NCI-H2029 treated with DMSO at 0.1 percent for 48 hours (cell line): Measurements from ENCODE around the gene ACP6.
"Not testable (repeated sequence)": the region's sequence is repeated elsewhere in the genome, so short reads cannot be mapped to it uniquely, and the experiment has no call there.

Experiments
- DNase-seq: peaks from one replicate; lab custom pipeline; 2025; lab: John Stamatoyannopoulos, UW

Gene ACP6

GRCh38 chr1:147620543-147620942 is 49.8 kb downstream of the ACP6 start:
- no peak for DNase-seq

GRCh38 chr1:147619741-147620140 is 50.6 kb downstream of the ACP6 start:
- DNase-seq: no peak

GRCh38 chr1:147618771-147619170 is 51.6 kb downstream of the ACP6 start:
- no peak for DNase-seq

GRCh38 chr1:147618077-147618569 is 52.2 kb downstream of the ACP6 start:
- no peak for DNase-seq

- DNase-seq: not testable (repeated sequence)
Measured at GRCh38 chr1:147614966-147615365, 55.4 kb downstream of the ACP6 start.

- peak; percentile 85 for DNase-seq
Measured at GRCh38 chr1:147613506-147613905, 56.8 kb downstream of the ACP6 start.

GRCh38 chr1:147612366-147612765 is 58.0 kb downstream of the ACP6 start:
- peak; percentile 95 for DNase-seq

- no peak for DNase-seq
Measured at GRCh38 chr1:147611586-147611985, 58.7 kb downstream of the ACP6 start.

GRCh38 chr1:147611021-147611426 is 59.3 kb downstream of the ACP6 start:
- DNase-seq: no peak

- no peak for DNase-seq
Measured at GRCh38 chr1:147609358-147609757, 61.0 kb downstream of the ACP6 start.

GRCh38 chr1:147608596-147608995 is 61.7 kb downstream of the ACP6 start:
- peak; percentile 41 for DNase-seq

- no peak for DNase-seq
Measured at GRCh38 chr1:147605591-147605990, 64.7 kb downstream of the ACP6 start.

- DNase-seq: no peak
Measured at GRCh38 chr1:147603986-147604385, 66.3 kb downstream of the ACP6 start.

GRCh38 chr1:147600119-147601111 is 69.9 kb downstream of the ACP6 start:
- DNase-seq: no peak

GRCh38 chr1:147599362-147600118 is 70.8 kb downstream of the ACP6 start:
- DNase-seq: peak; percentile 85

GRCh38 chr1:147598621-147599361 is 71.5 kb downstream of the ACP6 start:
- no peak for DNase-seq

- no peak for DNase-seq
Measured at GRCh38 chr1:147597010-147597409, 73.3 kb downstream of the ACP6 start.
